H9 (cell line): ENCODE data around the gene SLCO4A1. TPM values are rescaled to one million over a fixed set of nuclear protein-coding genes. Genes with fewer than 3 reads are reported as not detected.

Experiments used
- DNase-seq: peaks from one replicate; pipeline ENCODE4 v3.0.0-alpha.2; 2017
- H2AFZ ChIP-seq: one replicate; pipeline ENCODE4 v1.6.1; 2013; ENCODE audit warnings: mild to moderate bottlenecking, low read length, control low read depth, moderate library complexity
- H2AK5ac ChIP-seq: 2 replicates; pipeline ENCODE4 v1.6.1; 2013; ENCODE audit warnings: low read length, control low read depth, mixed read lengths; ENCODE audit not compliant: insufficient read length
- H2BK120ac ChIP-seq: one replicate; pipeline ENCODE4 v1.6.1; 2013; ENCODE audit warnings: low read depth, mild to moderate bottlenecking, low read length, control low read depth, inconsistent platforms; ENCODE audit not compliant: poor library complexity, severe bottlenecking
- H2BK12ac ChIP-seq: 2 replicates; pipeline ENCODE4 v1.6.1; 2013; ENCODE audit warnings: low read length, control low read depth, mixed read lengths, low read depth; ENCODE audit not compliant: insufficient read length
- H2BK15ac ChIP-seq: 2 replicates; pipeline ENCODE4 v1.6.1; 2013; ENCODE audit warnings: low read depth, low read length, control low read depth
- H2BK20ac ChIP-seq: one replicate; pipeline ENCODE4 v1.6.1; 2013; ENCODE audit warnings: low read depth, mild to moderate bottlenecking, low read length, control low read depth, inconsistent platforms; ENCODE audit not compliant: poor library complexity, severe bottlenecking
- H2BK5ac ChIP-seq: 2 replicates; pipeline ENCODE4 v1.6.1; 2013; ENCODE audit warnings: low read length, control low read depth, mixed read lengths; ENCODE audit not compliant: insufficient read length
- H3K14ac ChIP-seq: 2 replicates; pipeline ENCODE4 v1.6.1; 2013; ENCODE audit warnings: low read length, control low read depth; ENCODE audit not compliant: insufficient read depth
- H3K18ac ChIP-seq: 2 replicates; pipeline ENCODE4 v1.6.1; 2013; ENCODE audit warnings: low read depth, mild to moderate bottlenecking, mixed read lengths, low read length, control low read depth; ENCODE audit not compliant: insufficient read length
- H3K23ac ChIP-seq: 2 replicates; pipeline ENCODE4 v1.6.1; 2013; ENCODE audit warnings: low read length, control low read depth, mixed read lengths, low read depth; ENCODE audit not compliant: insufficient read length
- H3K23me2 ChIP-seq: 2 replicates; pipeline ENCODE4 v1.6.1; 2013; ENCODE audit warnings: low read depth, mild to moderate bottlenecking, mixed read lengths, low read length, control low read depth; ENCODE audit not compliant: insufficient read length, poor library complexity, severe bottlenecking
- H3K27ac ChIP-seq: 2 replicates; pipeline ENCODE4 v1.5.1; 2013; ENCODE audit warnings: low read length, control low read depth, mixed read lengths, low read depth; ENCODE audit not compliant: insufficient read length
- H3K27me3 ChIP-seq: 2 replicates; pipeline ENCODE4 v1.6.1; 2013; ENCODE audit warnings: low read length, control low read depth, inconsistent platforms; ENCODE audit not compliant: insufficient read depth
- H3K4ac ChIP-seq: 2 replicates; pipeline ENCODE4 v1.6.1; 2013; ENCODE audit warnings: low read depth, mild to moderate bottlenecking, control low read depth, inconsistent platforms, low read length, moderate library complexity
- H3K4me1 ChIP-seq: 2 replicates; pipeline ENCODE4 v1.6.1; 2013; ENCODE audit warnings: low read length, control low read depth, inconsistent platforms; ENCODE audit not compliant: insufficient read depth
- H3K4me2 ChIP-seq: 2 replicates; pipeline ENCODE4 v1.6.1; 2013; ENCODE audit warnings: low read length, control low read depth, mixed read lengths; ENCODE audit not compliant: insufficient read length, insufficient read depth
- H3K56ac ChIP-seq: 2 replicates; pipeline ENCODE4 v1.6.1; 2013; ENCODE audit warnings: low read depth, mild to moderate bottlenecking, mixed read lengths, low read length, control low read depth; ENCODE audit not compliant: insufficient read length
- H3K79me1 ChIP-seq: 2 replicates; pipeline ENCODE4 v1.6.1; 2013; ENCODE audit warnings: low read depth, mild to moderate bottlenecking, moderate library complexity, low read length, control low read depth, inconsistent platforms; ENCODE audit not compliant: insufficient read depth, poor library complexity, severe bottlenecking
- H3K79me2 ChIP-seq: 2 replicates; pipeline ENCODE4 v1.6.1; 2013; ENCODE audit warnings: low read length, control low read depth, inconsistent platforms; ENCODE audit not compliant: insufficient read depth
- H3K9ac ChIP-seq: 2 replicates; pipeline ENCODE4 v1.6.1; 2013; ENCODE audit warnings: low read length, control low read depth, mixed read lengths; ENCODE audit not compliant: insufficient read length; ENCODE audit errors: extremely low read depth
- H3K9me3 ChIP-seq: one replicate; pipeline ENCODE4 v1.6.1; 2013; ENCODE audit warnings: low read depth, low read length, inconsistent platforms; ENCODE audit not compliant: control insufficient read depth
- H3T11ph ChIP-seq: one replicate; pipeline ENCODE4 v1.6.1; 2013; ENCODE audit warnings: mild to moderate bottlenecking, low read length, control low read depth, inconsistent platforms
- H4K20me1 ChIP-seq: one replicate; pipeline ENCODE4 v1.6.1; 2013; ENCODE audit not compliant: control insufficient read depth, insufficient read length, insufficient read depth
- H4K5ac ChIP-seq: 2 replicates; pipeline ENCODE4 v1.6.1; 2013; ENCODE audit warnings: low read depth, mild to moderate bottlenecking, mixed read lengths, low read length, control low read depth; ENCODE audit not compliant: insufficient read length
- H4K8ac ChIP-seq: replicated peaks from 2 replicates; pipeline ENCODE4 v1.6.1; 2013; ENCODE audit warnings: low read length, control low read depth, mixed read lengths, low read depth; ENCODE audit not compliant: insufficient read length
- H4K91ac ChIP-seq: 2 replicates; pipeline ENCODE4 v1.6.1; 2013; ENCODE audit warnings: low read depth, mild to moderate bottlenecking, moderate library complexity, mixed read lengths, low read length, control low read depth; ENCODE audit not compliant: insufficient read length
- H3K27ac Mint-ChIP-seq, 3 experiments: 2 replicates in 2 of 3; 3 replicates in 1 of 3; pipeline ENCODE4 v1.8.0; 2020 to 2021; ENCODE audit warnings: mixed read lengths in 3 of 3, mild to moderate bottlenecking in 1 of 3, moderate library complexity in 1 of 3
- H3K27me3 Mint-ChIP-seq: 2 replicates; pipeline ENCODE4 v1.8.0; 2021; ENCODE audit warnings: low read depth, mild to moderate bottlenecking, moderate library complexity, mixed read lengths
- H3K36me3 Mint-ChIP-seq, 3 experiments: 2 replicates in 2 of 3; 3 replicates in 1 of 3; pipeline ENCODE4 v1.8.0; 2020 to 2021; ENCODE audit warnings: low read depth in 3 of 3, mixed read lengths in 3 of 3; ENCODE audit not compliant: insufficient read depth in 1 of 3
- H3K4me1 Mint-ChIP-seq, 2 experiments: 2 replicates each; pipeline ENCODE4 v1.8.0; 2020; ENCODE audit warnings: mixed read lengths in 2 of 2
- H3K4me3 Mint-ChIP-seq, 2 experiments: 2 replicates in 1 of 2; 3 replicates in 1 of 2; pipeline ENCODE4 v1.8.0; 2020 to 2021; ENCODE audit warnings: mild to moderate bottlenecking in 2 of 2, mixed read lengths in 2 of 2, moderate library complexity in 1 of 2
- H3K9me3 Mint-ChIP-seq, 2 experiments: 2 replicates in 1 of 2; 3 replicates in 1 of 2; pipeline ENCODE4 v1.8.0; 2020; ENCODE audit warnings: mild to moderate bottlenecking in 2 of 2, mixed read lengths in 2 of 2, moderate library complexity in 1 of 2
- WGBS: extraction: QIAGEN DNeasy Blood & Tissue Kit; methylation state at CpG from one replicate; pipeline ENCODE4 v1.1.7; 2013; ENCODE audit warnings: missing lambda C conversion rate, low lambda C conversion rate, mixed read lengths; ENCODE audit not compliant: insufficient read length; ENCODE audit errors: extremely low coverage; 5-methylcytosine and 5-hydroxymethylcytosine counted together
- total RNA-seq: library from RNA; stranded (reverse); gene quantifications from 2 replicates; pipeline ENCODE4 v1.2.1, GENCODE V29; 2021
- TF ChIP-seq, protein P1 (sequence below): fragments of 200-600 bp; sonication (generic); conservative IDR thresholded peaks from 3 replicates; pipeline ENCODE4 v1.8.0; 2021; ENCODE audit warnings: antibody characterized with exemption, mild to moderate bottlenecking

Gene SLCO4A1
- total RNA-seq, 1 experiment from 2014 or later: 9.4 TPM

DNA sequence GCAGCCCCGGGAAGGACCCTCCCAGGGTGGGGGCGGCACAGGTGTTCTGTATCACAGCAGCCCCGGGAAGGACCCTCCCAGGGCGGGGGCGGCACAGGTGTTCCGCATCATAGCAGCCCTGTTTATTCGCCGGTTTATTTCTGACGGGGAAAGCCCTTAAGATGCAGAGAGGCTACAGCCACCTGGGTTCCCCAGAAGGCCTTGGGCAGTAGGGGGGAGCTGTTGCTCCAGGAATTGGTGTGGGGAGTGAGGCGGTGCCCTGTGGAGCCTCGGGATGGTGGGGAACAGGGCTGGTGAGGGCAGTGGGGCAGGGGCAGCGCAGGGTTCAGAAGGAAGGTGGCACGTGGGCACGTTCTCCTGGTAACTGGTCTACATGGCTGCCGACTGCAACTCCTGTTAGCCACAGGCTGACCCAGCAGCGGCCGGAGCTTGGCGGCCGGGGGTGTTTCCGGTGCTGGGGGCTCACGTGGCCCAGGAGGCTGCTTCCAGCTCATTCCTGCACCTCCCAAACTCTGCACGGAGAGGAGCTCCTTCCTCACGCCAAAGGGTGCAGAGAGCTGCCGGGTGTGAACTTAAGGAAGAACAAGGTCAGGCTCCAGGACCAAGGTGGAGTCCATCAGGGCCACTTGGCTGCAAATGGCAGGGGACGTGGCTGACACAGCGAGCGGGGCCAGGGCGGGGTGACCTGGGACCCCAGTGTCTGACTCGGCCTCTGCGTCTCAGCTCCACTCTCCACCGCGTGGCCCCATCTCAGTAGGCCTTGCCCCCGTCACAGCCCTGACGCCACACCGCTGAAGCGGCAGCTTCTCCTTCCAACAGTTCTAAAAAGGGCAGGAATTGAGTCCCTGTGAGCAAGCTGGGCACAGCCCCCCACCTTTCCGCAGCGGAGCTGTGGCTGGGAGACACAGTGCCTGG is 13.2 kb downstream of the SLCO4A1 start:
- no peaks in the 10 kb centered on the region; the same call in 1 of the 2 replicates for H3K4me1 ChIP-seq
- Mint-ChIP-seq H3K9me3 (no peaks in the 10 kb centered on the region), H3K36me3 (no peaks in the 10 kb centered on the region; a peak in 1 of 7 replicates), H3K27ac (no peak overlapping the region; a peak in 1 of 7 replicates), H3K4me1 (peaks cover 15 to 18% of the 10 kb centered on the region in 2 experiments), H3K27me3 (no peaks in the 10 kb centered on the region), H3K4me3 (no peak overlapping the region)
- no peak overlapping the region for H3K4ac ChIP-seq
- no peak overlapping the region for H2AK5ac ChIP-seq
- H4K20me1 ChIP-seq: no peaks in the 10 kb centered on the region
- H3T11ph ChIP-seq: no peak overlapping the region
- TF ChIP-seq, protein P1, sequence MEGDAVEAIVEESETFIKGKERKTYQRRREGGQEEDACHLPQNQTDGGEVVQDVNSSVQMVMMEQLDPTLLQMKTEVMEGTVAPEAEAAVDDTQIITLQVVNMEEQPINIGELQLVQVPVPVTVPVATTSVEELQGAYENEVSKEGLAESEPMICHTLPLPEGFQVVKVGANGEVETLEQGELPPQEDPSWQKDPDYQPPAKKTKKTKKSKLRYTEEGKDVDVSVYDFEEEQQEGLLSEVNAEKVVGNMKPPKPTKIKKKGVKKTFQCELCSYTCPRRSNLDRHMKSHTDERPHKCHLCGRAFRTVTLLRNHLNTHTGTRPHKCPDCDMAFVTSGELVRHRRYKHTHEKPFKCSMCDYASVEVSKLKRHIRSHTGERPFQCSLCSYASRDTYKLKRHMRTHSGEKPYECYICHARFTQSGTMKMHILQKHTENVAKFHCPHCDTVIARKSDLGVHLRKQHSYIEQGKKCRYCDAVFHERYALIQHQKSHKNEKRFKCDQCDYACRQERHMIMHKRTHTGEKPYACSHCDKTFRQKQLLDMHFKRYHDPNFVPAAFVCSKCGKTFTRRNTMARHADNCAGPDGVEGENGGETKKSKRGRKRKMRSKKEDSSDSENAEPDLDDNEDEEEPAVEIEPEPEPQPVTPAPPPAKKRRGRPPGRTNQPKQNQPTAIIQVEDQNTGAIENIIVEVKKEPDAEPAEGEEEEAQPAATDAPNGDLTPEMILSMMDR: no peak
- no peak overlapping the region for H2BK15ac ChIP-seq
- no peak overlapping the region for H3K18ac ChIP-seq
- H3K27me3 ChIP-seq: no peaks in the 10 kb centered on the region
- H3K79me1 ChIP-seq: no peaks in the 10 kb centered on the region
- no peak overlapping the region for H3K56ac ChIP-seq
- no peaks in the 10 kb centered on the region for H3K23me2 ChIP-seq
- H4K5ac ChIP-seq: no peak overlapping the region
- no peak overlapping the region for H2BK5ac ChIP-seq
- H4K8ac ChIP-seq: no peak overlapping the region
- H3K9me3 ChIP-seq: no peaks in the 10 kb centered on the region
- no peak for DNase-seq
- H3K79me2 ChIP-seq: no peaks in the 10 kb centered on the region
- no peak overlapping the region for H3K27ac ChIP-seq
- WGBS: no CpG with 5 or more reads among the region's 38 CpGs
- no peak overlapping the region for H2BK12ac ChIP-seq
- H2BK20ac ChIP-seq: no peak overlapping the region
- no peak overlapping the region for H3K14ac ChIP-seq
- H4K91ac ChIP-seq: no peak overlapping the region
- H3K9ac ChIP-seq: no peak overlapping the region
- H3K23ac ChIP-seq: no peak overlapping the region
- H2BK120ac ChIP-seq: no peak overlapping the region
- H2AFZ ChIP-seq: no peak overlapping the region
- H3K4me2 ChIP-seq: no peak overlapping the region
